ENCODE data around the gene LACTBL1. TPM values are rescaled to one million over a fixed set of nuclear protein-coding genes. Genes with fewer than 3 reads are reported as not detected.

LACTBL1 gene
- total RNA-seq, 4 donors from 2014 or later: not detected

DNA sequence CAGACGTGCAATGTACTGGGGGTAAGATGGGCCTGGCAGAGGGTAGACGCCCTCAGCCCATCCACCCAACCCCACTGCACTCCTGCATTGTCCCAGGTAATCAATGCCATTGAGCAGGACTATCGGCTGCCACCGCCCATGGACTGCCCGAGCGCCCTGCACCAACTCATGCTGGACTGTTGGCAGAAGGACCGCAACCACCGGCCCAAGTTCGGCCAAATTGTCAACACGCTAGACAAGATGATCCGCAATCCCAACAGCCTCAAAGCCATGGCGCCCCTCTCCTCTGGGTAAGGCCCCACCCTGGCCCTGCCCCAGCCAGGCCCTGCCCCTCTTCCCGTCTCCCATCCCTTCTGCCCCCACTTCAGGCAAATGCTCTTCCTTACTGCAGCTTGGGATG, 62.4 kb downstream of the LACTBL1 start:
- H3K27ac ChIP-seq: no peak overlapping the region
- H3K27me3 ChIP-seq: peaks cover 5% of the 10 kb centered on the region
- WGBS: 100% methylated on average over 4 of the region's 13 CpGs
- no peaks in the 10 kb centered on the region for H3K36me3 ChIP-seq
- DNase-seq (ENCODE audit: low spot score in 2 of 2): no peak
- H3K9me3 ChIP-seq: no peaks in the 10 kb centered on the region
- H3K4me1 ChIP-seq: no peaks in the 10 kb centered on the region
- TF ChIP-seq, protein P1, sequence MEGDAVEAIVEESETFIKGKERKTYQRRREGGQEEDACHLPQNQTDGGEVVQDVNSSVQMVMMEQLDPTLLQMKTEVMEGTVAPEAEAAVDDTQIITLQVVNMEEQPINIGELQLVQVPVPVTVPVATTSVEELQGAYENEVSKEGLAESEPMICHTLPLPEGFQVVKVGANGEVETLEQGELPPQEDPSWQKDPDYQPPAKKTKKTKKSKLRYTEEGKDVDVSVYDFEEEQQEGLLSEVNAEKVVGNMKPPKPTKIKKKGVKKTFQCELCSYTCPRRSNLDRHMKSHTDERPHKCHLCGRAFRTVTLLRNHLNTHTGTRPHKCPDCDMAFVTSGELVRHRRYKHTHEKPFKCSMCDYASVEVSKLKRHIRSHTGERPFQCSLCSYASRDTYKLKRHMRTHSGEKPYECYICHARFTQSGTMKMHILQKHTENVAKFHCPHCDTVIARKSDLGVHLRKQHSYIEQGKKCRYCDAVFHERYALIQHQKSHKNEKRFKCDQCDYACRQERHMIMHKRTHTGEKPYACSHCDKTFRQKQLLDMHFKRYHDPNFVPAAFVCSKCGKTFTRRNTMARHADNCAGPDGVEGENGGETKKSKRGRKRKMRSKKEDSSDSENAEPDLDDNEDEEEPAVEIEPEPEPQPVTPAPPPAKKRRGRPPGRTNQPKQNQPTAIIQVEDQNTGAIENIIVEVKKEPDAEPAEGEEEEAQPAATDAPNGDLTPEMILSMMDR (IDR thresholded peaks at IDR 0.05): no peak
- TF ChIP-seq EP300 (IDR thresholded peaks at IDR 0.05) (no peak), POLR2A (IDR thresholded peaks at IDR 0.05) (no peak), POLR2AphosphoS5 (IDR thresholded peaks at IDR 0.05) (no peak)
- H3K4me3 ChIP-seq: no peak overlapping the region

DNA sequence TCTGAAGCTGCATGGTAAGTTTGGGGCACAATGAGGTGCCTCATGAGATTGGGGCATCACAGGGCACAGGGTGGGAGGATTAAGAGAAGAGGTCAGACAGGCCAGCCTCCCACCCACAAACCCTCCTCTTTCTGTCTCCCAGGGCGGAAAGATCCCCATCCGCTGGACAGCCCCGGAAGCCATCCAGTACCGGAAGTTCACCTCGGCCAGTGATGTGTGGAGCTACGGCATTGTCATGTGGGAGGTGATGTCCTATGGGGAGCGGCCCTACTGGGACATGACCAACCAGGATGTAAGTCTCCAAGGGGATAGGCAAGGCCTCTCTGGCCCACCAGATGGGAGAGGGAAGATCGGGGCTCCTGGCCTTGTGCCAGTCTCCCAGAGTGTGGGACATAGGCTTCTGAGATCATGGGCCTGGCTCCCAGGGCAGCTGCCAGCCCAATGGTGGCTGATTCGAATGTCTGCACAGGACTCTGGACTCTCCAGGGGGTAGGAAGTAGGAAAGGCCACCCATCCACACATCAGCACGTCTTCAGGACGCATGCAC, 63.7 kb downstream of the LACTBL1 start:
- TF ChIP-seq POLR2AphosphoS5 (IDR thresholded peaks at IDR 0.05): no peak
- TF ChIP-seq POLR2A (IDR thresholded peaks at IDR 0.05): no peak
- TF ChIP-seq, protein P1 (IDR thresholded peaks at IDR 0.05): no peak
- no peak for TF ChIP-seq EP300 (IDR thresholded peaks at IDR 0.05)
- H3K27me3 ChIP-seq: peaks cover 5% of the 10 kb centered on the region
- DNase-seq (ENCODE audit: low spot score in 2 of 2): no peak
- H3K36me3 ChIP-seq: no peaks in the 10 kb centered on the region
- WGBS: 95% methylated on average over 9 of the region's 11 CpGs
- no peaks in the 10 kb centered on the region for H3K9me3 ChIP-seq
- H3K4me1 ChIP-seq: no peaks in the 10 kb centered on the region
- no peak overlapping the region for H3K4me3 ChIP-seq
- H3K27ac ChIP-seq: no peak overlapping the region

DNA sequence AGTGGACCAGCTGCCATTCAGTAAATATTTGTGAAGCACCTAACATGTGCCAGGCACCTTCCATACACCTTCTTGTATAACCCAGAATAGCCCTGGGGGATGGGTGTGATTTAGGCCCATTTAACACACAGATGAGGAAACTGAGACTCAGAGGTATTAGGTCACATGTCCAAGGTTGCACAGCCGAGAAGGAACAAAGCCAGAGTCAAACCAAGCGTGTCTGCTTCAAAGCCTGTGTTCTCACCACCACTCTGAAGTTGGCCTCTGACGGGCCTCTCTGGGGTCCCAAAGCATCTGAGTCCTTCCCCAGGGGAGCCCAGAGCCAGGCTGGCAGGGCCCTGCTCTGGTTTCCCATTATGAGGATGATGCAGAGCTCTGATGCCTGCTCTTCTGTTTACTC, 65.1 kb downstream of the LACTBL1 start:
- Histone ChIP-seq H3K9me3 (no peaks in the 10 kb centered on the region), H3K36me3 (no peaks in the 10 kb centered on the region), H3K27ac (no peak overlapping the region), H3K4me3 (no peak overlapping the region), H3K4me1 (no peaks in the 10 kb centered on the region), H3K27me3 (no peaks in the 10 kb centered on the region)
- DNase-seq (ENCODE audit: low spot score in 2 of 2): no peak
- WGBS: 92% methylated on average over 2 of the region's 3 CpGs
- TF ChIP-seq POLR2AphosphoS5 (IDR thresholded peaks at IDR 0.05): no peak
- no peak for TF ChIP-seq POLR2A (IDR thresholded peaks at IDR 0.05)
- no peak for TF ChIP-seq EP300 (IDR thresholded peaks at IDR 0.05)
- TF ChIP-seq, protein P1 (IDR thresholded peaks at IDR 0.05): no peak

DNA sequence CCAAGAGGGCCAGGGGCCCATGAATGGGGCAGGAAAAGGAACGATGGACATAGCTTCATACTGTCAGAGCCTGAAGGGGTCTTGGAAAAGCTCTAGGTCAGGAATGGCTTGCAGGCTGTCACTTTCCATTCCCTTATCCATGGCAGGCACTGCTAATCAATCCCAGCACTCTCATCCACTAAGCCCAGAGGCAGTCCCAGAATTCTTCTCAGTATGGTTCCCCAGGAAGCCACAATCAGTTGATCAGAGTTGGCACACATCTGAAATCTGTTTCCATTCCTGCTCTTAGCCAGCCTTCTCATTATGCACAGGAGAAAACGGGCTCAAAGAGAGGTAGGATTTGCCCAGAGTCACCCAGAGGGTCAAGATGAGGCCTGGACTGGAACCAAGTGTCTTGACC, 65.7 kb downstream of the LACTBL1 start:
- Histone ChIP-seq H3K27me3 (no peaks in the 10 kb centered on the region), H3K4me3 (no peak overlapping the region), H3K27ac (no peak overlapping the region), H3K9me3 (no peaks in the 10 kb centered on the region), H3K4me1 (no peaks in the 10 kb centered on the region), H3K36me3 (no peaks in the 10 kb centered on the region)
- no peak for DNase-seq (ENCODE audit: low spot score in 2 of 2)
- 73% methylated on average over 2 of the region's 2 CpGs for WGBS
- TF ChIP-seq POLR2A (IDR thresholded peaks at IDR 0.05): no peak
- no peak for TF ChIP-seq POLR2AphosphoS5 (IDR thresholded peaks at IDR 0.05)
- TF ChIP-seq, protein P1 (IDR thresholded peaks at IDR 0.05): no peak
- no peak for TF ChIP-seq EP300 (IDR thresholded peaks at IDR 0.05)

DNA sequence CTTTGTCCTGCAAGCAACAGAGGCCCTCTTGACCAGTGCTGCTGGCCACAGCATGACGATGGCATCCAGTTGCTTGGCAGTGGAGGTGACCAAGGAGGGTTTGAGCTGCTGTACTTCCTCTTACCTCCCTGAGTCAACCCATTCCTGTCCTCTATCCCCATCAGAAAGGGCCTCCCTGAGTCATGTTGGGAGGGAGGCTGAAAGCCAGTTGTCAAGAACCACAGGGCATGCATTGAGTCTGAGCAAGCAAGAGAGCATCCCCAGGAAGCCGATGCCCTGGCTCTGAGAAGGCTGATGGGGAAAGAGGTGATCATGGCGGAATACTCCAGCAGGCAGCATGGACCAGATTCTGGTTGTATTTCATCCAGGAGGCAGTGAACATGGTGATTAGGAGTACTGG, 69.6 kb downstream of the LACTBL1 start:
- H3K27me3 ChIP-seq: no peaks in the 10 kb centered on the region
- H3K9me3 ChIP-seq: no peaks in the 10 kb centered on the region
- TF ChIP-seq EP300 (IDR thresholded peaks at IDR 0.05) (no peak), POLR2AphosphoS5 (IDR thresholded peaks at IDR 0.05) (no peak), POLR2A (IDR thresholded peaks at IDR 0.05) (no peak)
- TF ChIP-seq, protein P1 (IDR thresholded peaks at IDR 0.05): no peak
- WGBS: 100% methylated on average over 3 of the region's 3 CpGs
- DNase-seq (ENCODE audit: low spot score in 2 of 2): no peak
- no peaks in the 10 kb centered on the region for H3K36me3 ChIP-seq
- no peak overlapping the region for H3K4me3 ChIP-seq
- H3K4me1 ChIP-seq: no peaks in the 10 kb centered on the region
- no peak overlapping the region for H3K27ac ChIP-seq

Other genes starting within 250 kb of the LACTBL1 start
- gene TEX46, start 43.0 kb upstream of the LACTBL1 start, total RNA-seq: not detected
- gene KDM1A, start 46.6 kb upstream of the LACTBL1 start, total RNA-seq: 10 to 100 TPM; 45.5 to 49.2 (median 47.5) TPM
- 10 to 100 TPM; 20.8 to 25.7 (median 22.9) TPM for gene LUZP1, start 196.0 kb upstream of the LACTBL1 start, total RNA-seq
- not detected for gene HTR1D, start 244.6 kb upstream of the LACTBL1 start, total RNA-seq